Measurements from ENCODE around the gene KRT81. TPM values are rescaled to one million over a fixed set of nuclear protein-coding genes. Genes with fewer than 3 reads are reported as not detected.

KRT81 gene
- polyA plus RNA-seq, 3 donors: 0.04 to 0.34 TPM; not detected in 1

- WGBS, 3 donors: 74 to 88% (median 87%) methylated on average over 3 of the region's 3 CpGs
- no peak overlapping the region for H3K27ac ChIP-seq (ENCODE audit: low read depth, low read length)
Observed at GRCh38 chr12:52236386-52237050, 54.8 kb downstream of the KRT81 start.

Other genes starting within 250 kb of the KRT81 start
- 1,000 to 10,000 TPM in 1 of 3 donors, 100 to 1,000 TPM in 1, 10 to 100 TPM in 1; 41.8 to 1,093 (median 360) TPM for gene NR4A1, start 240.1 kb downstream of the KRT81 start, polyA plus RNA-seq
- 10 to 100 TPM; 34.1 to 68.7 (median 58.5) TPM for gene ATG101, start 221.6 kb downstream of the KRT81 start, polyA plus RNA-seq
- gene SMIM41, start 211.8 kb downstream of the KRT81 start, polyA plus RNA-seq: under 1 TPM in 2 of 3 donors, not detected in 1; 0.27 to 0.35 TPM
- gene KRT80, start 99.5 kb downstream of the KRT81 start, polyA plus RNA-seq: 1 to 10 TPM in 1 of 3 donors, under 1 TPM in 2; 0.19 to 5.4 (median 0.22) TPM
- gene KRT7, start 58.3 kb downstream of the KRT81 start, polyA plus RNA-seq: 10 to 100 TPM in 2 of 3 donors, 1 to 10 TPM in 1; 9.5 to 51.5 (median 18.1) TPM
- gene KRT86, start 16.9 kb downstream of the KRT81 start, polyA plus RNA-seq: 1 to 10 TPM in 1 of 3 donors, not detected in 2; 1.2 TPM
- not detected for gene KRT83, start 29.9 kb upstream of the KRT81 start, polyA plus RNA-seq
- gene KRT85, start 75.9 kb upstream of the KRT81 start, polyA plus RNA-seq: not detected
- not detected for gene KRT84, start 94.1 kb upstream of the KRT81 start, polyA plus RNA-seq
- not detected for gene KRT82, start 114.8 kb upstream of the KRT81 start, polyA plus RNA-seq
- under 1 TPM in 1 of 3 donors, not detected in 2; 0.11 TPM for gene KRT75, start 142.8 kb upstream of the KRT81 start, polyA plus RNA-seq
- gene KRT6B, start 160.6 kb upstream of the KRT81 start, polyA plus RNA-seq: under 1 TPM in 2 of 3 donors, not detected in 1; 0.05 to 0.85 TPM
- under 1 TPM in 1 of 3 donors, not detected in 2; 0.56 TPM for gene KRT6C, start 182.3 kb upstream of the KRT81 start, polyA plus RNA-seq
- 1 to 10 TPM in 1 of 3 donors, under 1 TPM in 1, not detected in 1; 0.43 to 9.1 TPM for gene KRT6A, start 201.7 kb upstream of the KRT81 start, polyA plus RNA-seq
- gene KRT5, start 228.9 kb upstream of the KRT81 start, polyA plus RNA-seq: 10 to 100 TPM in 1 of 3 donors, 1 to 10 TPM in 1, under 1 TPM in 1; 0.99 to 12.1 (median 1.8) TPM